ENCODE measurements around the gene RASGRP2.

RASGRP2 gene

GRCh38 chr11:64768300-64768694 is 24.4 kb upstream of the RASGRP2 start:
- TF ChIP-seq CTCF (conservative IDR thresholded peaks at IDR 0.05) (no peak), ZFX (IDR thresholded peaks at IDR 0.05) (no peak)
- no peak overlapping the region for H3K27ac ChIP-seq

GRCh38 chr11:64767344-64768299 is 23.7 kb upstream of the RASGRP2 start:
- TF ChIP-seq ZFX (IDR thresholded peaks at IDR 0.05) (no peak), CTCF (conservative IDR thresholded peaks at IDR 0.05) (peak; percentile 93)
- H3K27ac ChIP-seq, result no peak overlapping the region

GRCh38 chr11:64766881-64767280 is 22.9 kb upstream of the RASGRP2 start:
- TF ChIP-seq ZFX (IDR thresholded peaks at IDR 0.05) (no peak), CTCF (conservative IDR thresholded peaks at IDR 0.05) (no peak)
- no peak overlapping the region for H3K27ac ChIP-seq

GRCh38 chr11:64765851-64766665 is 22.1 kb upstream of the RASGRP2 start:
- no peak overlapping the region for H3K27ac ChIP-seq

GRCh38 chr11:64765291-64765850 is 21.4 kb upstream of the RASGRP2 start:
- TF ChIP-seq ZFX (IDR thresholded peaks at IDR 0.05) (no peak), CTCF (conservative IDR thresholded peaks at IDR 0.05) (no peak; the same call in 1 of the 2 replicates)
- H3K27ac ChIP-seq, result no peak overlapping the region

More at GRCh38 chr11:64765851-64766665, 22.1 kb upstream of the RASGRP2 start:
- TF ChIP-seq CTCF (conservative IDR thresholded peaks at IDR 0.05), result no peak

- H3K27ac ChIP-seq, result no peak overlapping the region
- TF ChIP-seq CTCF (conservative IDR thresholded peaks at IDR 0.05) (no peak), ZFX (IDR thresholded peaks at IDR 0.05) (no peak)
Observed at GRCh38 chr11:64764753-64765152, 20.8 kb upstream of the RASGRP2 start.

Measured in C4-2B (cell line).